Hepatocyte (in vitro differentiated cells): Measurements from ENCODE around the gene TRIM56.

Experiments
- EZH2 ChIP-seq: fragments of 200-600 bp; sonication (generic); IDR thresholded peaks from 2 replicates; pipeline ENCODE4 v1.6.1; 2016; ENCODE audit warnings: antibody characterized with exemption, mild to moderate bottlenecking, borderline replicate concordance
- EZH2phosphoT487 ChIP-seq: fragments of 200-600 bp; sonication (generic); IDR thresholded peaks from one replicate; pipeline ENCODE4 v1.6.1; 2018; ENCODE audit warnings: antibody characterized with exemption, mild to moderate bottlenecking, low read depth, moderate library complexity; ENCODE audit not compliant: unreplicated experiment, severe bottlenecking
- TF ChIP-seq, protein P1 (sequence below): fragments of 200-600 bp; sonication (generic); IDR thresholded peaks from 2 replicates; pipeline ENCODE4 v1.5.1; 2016; ENCODE audit warnings: antibody characterized with exemption, mild to moderate bottlenecking; ENCODE audit not compliant: poor library complexity

GRCh38 chr7:101119876-101120275 is 34.6 kb downstream of the TRIM56 start:
- TF ChIP-seq EZH2 (no peak), EZH2phosphoT487 (no peak)
- TF ChIP-seq, protein P1, sequence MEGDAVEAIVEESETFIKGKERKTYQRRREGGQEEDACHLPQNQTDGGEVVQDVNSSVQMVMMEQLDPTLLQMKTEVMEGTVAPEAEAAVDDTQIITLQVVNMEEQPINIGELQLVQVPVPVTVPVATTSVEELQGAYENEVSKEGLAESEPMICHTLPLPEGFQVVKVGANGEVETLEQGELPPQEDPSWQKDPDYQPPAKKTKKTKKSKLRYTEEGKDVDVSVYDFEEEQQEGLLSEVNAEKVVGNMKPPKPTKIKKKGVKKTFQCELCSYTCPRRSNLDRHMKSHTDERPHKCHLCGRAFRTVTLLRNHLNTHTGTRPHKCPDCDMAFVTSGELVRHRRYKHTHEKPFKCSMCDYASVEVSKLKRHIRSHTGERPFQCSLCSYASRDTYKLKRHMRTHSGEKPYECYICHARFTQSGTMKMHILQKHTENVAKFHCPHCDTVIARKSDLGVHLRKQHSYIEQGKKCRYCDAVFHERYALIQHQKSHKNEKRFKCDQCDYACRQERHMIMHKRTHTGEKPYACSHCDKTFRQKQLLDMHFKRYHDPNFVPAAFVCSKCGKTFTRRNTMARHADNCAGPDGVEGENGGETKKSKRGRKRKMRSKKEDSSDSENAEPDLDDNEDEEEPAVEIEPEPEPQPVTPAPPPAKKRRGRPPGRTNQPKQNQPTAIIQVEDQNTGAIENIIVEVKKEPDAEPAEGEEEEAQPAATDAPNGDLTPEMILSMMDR = no peak
